ENCODE measurements around the gene GLT8D2.

The GLT8D2 gene

GRCh38 chr12:104049903-104050356, at the start of gene GLT8D2:
TSS of gene GLT8D2 (minus strand) at chr12:104050187. CDS start at chr12:104019648, 30,539 bp downstream.
- no peak for DNase-seq

GRCh38 chr12:104097954-104098353, 48.0 kb upstream of the GLT8D2 start:
- DNase-seq: no peak

GRCh38 chr12:104095289-104095688, 45.3 kb upstream of the GLT8D2 start:
- DNase-seq: no peak

- no peak for DNase-seq
These were observed 44.3 kb upstream of the GLT8D2 start for GRCh38 chr12:104094284-104094683.

- no peak for DNase-seq
These were observed 41.1 kb upstream of the GLT8D2 start for GRCh38 chr12:104091136-104091535.

GRCh38 chr12:104090685-104091084, 40.7 kb upstream of the GLT8D2 start:
- no peak for DNase-seq

- DNase-seq: peak; percentile 58
These were observed 33.9 kb upstream of the GLT8D2 start for GRCh38 chr12:104083769-104084475.

- DNase-seq: no peak
These were observed 30.8 kb upstream of the GLT8D2 start for GRCh38 chr12:104080764-104081163.

GRCh38 chr12:104079024-104079423, 29.0 kb upstream of the GLT8D2 start:
- no peak for DNase-seq

GRCh38 chr12:104073699-104074098, 23.7 kb upstream of the GLT8D2 start:
- DNase-seq: no peak

- DNase-seq: no peak
These were observed 22.1 kb upstream of the GLT8D2 start for GRCh38 chr12:104072099-104072498.

- no peak for DNase-seq
These were observed 14.9 kb upstream of the GLT8D2 start for GRCh38 chr12:104064842-104065427.

GRCh38 chr12:104064031-104064841, 14.2 kb upstream of the GLT8D2 start, which contains the start of gene HCFC2:
TSS of gene HCFC2 (plus strand) at chr12:104064531. CDS start at chr12:104064561, 30 bp downstream.
- peak; percentile 91 for DNase-seq

GRCh38 chr12:104063712-104064030, 13.7 kb upstream of the GLT8D2 start:
- peak; percentile 9 for DNase-seq

GRCh38 chr12:104060791-104061190, 10.8 kb upstream of the GLT8D2 start:
- no peak for DNase-seq

GRCh38 chr12:104059963-104060362, 10.0 kb upstream of the GLT8D2 start:
- no peak for DNase-seq

GRCh38 chr12:104058802-104059201, 8.8 kb upstream of the GLT8D2 start:
- no peak for DNase-seq

GRCh38 chr12:104057771-104058197, 7.8 kb upstream of the GLT8D2 start:
- no peak for DNase-seq

GRCh38 chr12:104056419-104056972, 6.5 kb upstream of the GLT8D2 start:
- no peak for DNase-seq

- no peak for DNase-seq
These were observed 5.8 kb upstream of the GLT8D2 start for GRCh38 chr12:104055686-104056388.

GRCh38 chr12:104054681-104055346, 4.8 kb upstream of the GLT8D2 start:
- DNase-seq: no peak

GRCh38 chr12:104050436-104050835, 449 bp upstream of the GLT8D2 start:
- DNase-seq: no peak

Measured in stimulated activated CD4-positive, alpha-beta T cell treated with anti-CD3 and anti-CD28 coated beads, Interleukin-4, amount 100 ng/mL, for 24 hours (primary cell).